HG03280 (cell line): ENCODE measurements around the gene ZNRF2.
"Not testable (repeated sequence)": the region's sequence is repeated elsewhere in the genome, so short reads cannot be mapped to it uniquely, and the experiment has no call there.

Experiments
- ATAC-seq: cut with Tn5 transposase; IDR thresholded peaks from one replicate; pipeline ENCODE4 v1.9.1; 2021; ENCODE audit warnings: mild to moderate bottlenecking, moderate library complexity; ENCODE audit not compliant: unreplicated experiment

The ZNRF2 gene

GRCh38 chr7:30260246-30260768, 24.1 kb upstream of the ZNRF2 start:
- no peak for ATAC-seq

- no peak for ATAC-seq
These were observed 21.2 kb upstream of the ZNRF2 start for GRCh38 chr7:30263090-30263710.

GRCh38 chr7:30264052-30264451, 20.3 kb upstream of the ZNRF2 start:
- no peak for ATAC-seq

- not testable (repeated sequence) for ATAC-seq
These were observed 19.2 kb upstream of the ZNRF2 start for GRCh38 chr7:30265189-30265588.

- ATAC-seq: no peak
These were observed 17.7 kb upstream of the ZNRF2 start for GRCh38 chr7:30266686-30267085.

- no peak for ATAC-seq
These were observed 15.8 kb upstream of the ZNRF2 start for GRCh38 chr7:30268586-30268985.

GRCh38 chr7:30269490-30269889, 14.9 kb upstream of the ZNRF2 start:
- no peak for ATAC-seq

GRCh38 chr7:30270921-30271320, 13.5 kb upstream of the ZNRF2 start:
- no peak for ATAC-seq

- no peak for ATAC-seq
These were observed 12.3 kb upstream of the ZNRF2 start for GRCh38 chr7:30272126-30272525.

GRCh38 chr7:30273552-30273951, 10.8 kb upstream of the ZNRF2 start:
- ATAC-seq: no peak

- ATAC-seq: no peak
These were observed 9.8 kb upstream of the ZNRF2 start for GRCh38 chr7:30274641-30275040.

- ATAC-seq: peak; percentile 60
These were observed 8.0 kb upstream of the ZNRF2 start for GRCh38 chr7:30276203-30276900.

- no peak for ATAC-seq
These were observed 6.0 kb upstream of the ZNRF2 start for GRCh38 chr7:30278376-30278775.

GRCh38 chr7:30278849-30279652, 5.3 kb upstream of the ZNRF2 start:
- ATAC-seq: no peak

GRCh38 chr7:30279653-30279904, 4.8 kb upstream of the ZNRF2 start:
- no peak for ATAC-seq

GRCh38 chr7:30280631-30281030, 3.8 kb upstream of the ZNRF2 start:
- ATAC-seq: no peak

- ATAC-seq: no peak
These were observed 3.1 kb upstream of the ZNRF2 start for GRCh38 chr7:30281263-30281662.

- no peak for ATAC-seq
These were observed 2.6 kb upstream of the ZNRF2 start for GRCh38 chr7:30281791-30282190.

- ATAC-seq: no peak
These were observed 1.7 kb upstream of the ZNRF2 start for GRCh38 chr7:30282735-30283134.

- ATAC-seq: peak; percentile 16
These were observed 704 bp downstream of the ZNRF2 start for GRCh38 chr7:30285067-30285535.

- ATAC-seq: peak; percentile 5
These were observed 1.3 kb downstream of the ZNRF2 start for GRCh38 chr7:30285536-30286284.
